Natural killer cell (primary cell): ENCODE data around the gene VBP1. TPM values are rescaled to one million over a fixed set of nuclear protein-coding genes. Genes with fewer than 3 reads are reported as not detected.

Source experiments
- ATAC-seq, 3 donors: fragments of 150-1000 bp in 2 of 3; fragments of 200-7000 bp in 1 of 3; cut with Tn5 transposase; 1 replicate in 1 of 3; 2 replicates in 2 of 3; pipeline ENCODE4 v1.10.0; 2021; ENCODE audit warnings: mild to moderate bottlenecking in 2 of 3, moderate library complexity in 2 of 3
- DNase-seq, 2 donors: peaks; one replicate each; pipeline versions ENCODE4 v3.0.0 to v3.0.0-alpha.2; 2013 to 2021; ENCODE audit warnings: mixed read lengths in 1 of 2
- H3K27ac ChIP-seq: one replicate; pipeline ENCODE4 v1.5.1; 2013; ENCODE audit warnings: mild to moderate bottlenecking, low read length
- H3K27me3 ChIP-seq: one replicate; pipeline ENCODE4 v1.6.1; 2013; ENCODE audit warnings: low read length; ENCODE audit not compliant: control insufficient read depth, insufficient read depth
- H3K36me3 ChIP-seq: one replicate; pipeline ENCODE4 v1.6.1; 2013; ENCODE audit warnings: low read length; ENCODE audit not compliant: control insufficient read depth, insufficient read depth
- H3K4me1 ChIP-seq: one replicate; pipeline ENCODE4 v1.6.1; 2013; ENCODE audit warnings: low read length; ENCODE audit not compliant: control insufficient read depth, insufficient read depth
- H3K4me3 ChIP-seq: one replicate; pipeline ENCODE4 v1.5.1; 2013; ENCODE audit warnings: low read length
- H3K9me3 ChIP-seq: one replicate; pipeline ENCODE4 v1.6.1; 2013; ENCODE audit warnings: low read length; ENCODE audit not compliant: control insufficient read depth, insufficient read depth
- H3K27ac Mint-ChIP-seq, 2 donors: one replicate each; pipeline ENCODE4 v1.8.0; 2022; ENCODE audit warnings: mild to moderate bottlenecking in 2 of 2, mixed read lengths in 2 of 2, moderate library complexity in 1 of 2
- H3K27me3 Mint-ChIP-seq, 2 donors: one replicate each; pipeline ENCODE4 v1.8.0; 2022; ENCODE audit warnings: low read depth in 2 of 2, mixed read lengths in 2 of 2
- H3K36me3 Mint-ChIP-seq: one replicate; pipeline ENCODE4 v1.8.0; 2022; ENCODE audit warnings: mixed read lengths
- H3K4me1 Mint-ChIP-seq, 2 donors: one replicate each; pipeline ENCODE4 v1.8.0; 2022; ENCODE audit warnings: mixed read lengths in 2 of 2
- H3K4me3 Mint-ChIP-seq: one replicate; pipeline ENCODE4 v1.8.0; 2022; ENCODE audit warnings: mild to moderate bottlenecking, moderate library complexity, mixed read lengths
- H3K9me3 Mint-ChIP-seq, 2 donors: one replicate each; pipeline ENCODE4 v1.8.0; 2022; ENCODE audit warnings: mixed read lengths in 2 of 2
- CTCF ChIP-seq: fragments of 200-600 bp; IDR thresholded peaks from one replicate; pipeline ENCODE4 v1.8.0; 2022; ENCODE audit warnings: antibody characterized with exemption
- WGBS: methylation state at CpG from one replicate; pipeline ENCODE4 v1.1.7; 2013; ENCODE audit warnings: missing lambda C conversion rate; ENCODE audit not compliant: insufficient coverage; 5-methylcytosine and 5-hydroxymethylcytosine counted together
- intact Hi-C: fragments of 100-400 bp; cut with micrococcal nuclease; formaldehyde crosslinking; loops from one replicate; pipeline ENCODE4 v1.14.2; 2022
- total RNA-seq, 4 donors: library from RNA; stranded (reverse); fragments of 120-200 nt in 1 of 4; gene quantifications; one replicate each; pipeline versions ENCODE4 v1.2.3 to v1.2.4, GENCODE V29; 2013 to 2022

VBP1 gene
- total RNA-seq, 3 donors from 2014 or later (not counting 1 experiment from before 2014, with no cell fraction given), result 18.7 to 24.6 (median 19.9) TPM

- Mint-ChIP-seq H3K27me3 (peaks cover 3 to 7% of the 10 kb centered on the region in 2 donors), H3K9me3 (peaks cover 3% of the 10 kb centered on the region in 2 donors), H3K27ac (no peak overlapping the region), H3K4me3 (no peak overlapping the region), H3K4me1 (no peaks in the 10 kb centered on the region), H3K36me3 (peaks cover 8% of the 10 kb centered on the region)
- no peak for TF ChIP-seq CTCF
- Histone ChIP-seq H3K9me3 (no peaks in the 10 kb centered on the region), H3K4me3 (no peak overlapping the region), H3K4me1 (no peaks in the 10 kb centered on the region), H3K27ac (no peak overlapping the region), H3K36me3 (no peaks in the 10 kb centered on the region), H3K27me3 (no peaks in the 10 kb centered on the region)
- DNase-seq (no peak), ATAC-seq (no peak)
- WGBS, result no CpG with 5 or more reads among the region's 1 CpG
- intact Hi-C loops, result no loop called here
Observed at GRCh38 chrX:155270969-155271368, 54.7 kb downstream of the VBP1 start.

- Mint-ChIP-seq H3K36me3 (no peaks in the 10 kb centered on the region), H3K9me3 (no peaks in the 10 kb centered on the region), H3K4me3 (no peak overlapping the region), H3K27me3 (peaks cover 0 to 3% of the 10 kb centered on the region in 2 donors), H3K4me1 (no peaks in the 10 kb centered on the region), H3K27ac (no peak overlapping the region)
- WGBS, result 80% methylated on average over 1 of the region's 1 CpG
- no peak for TF ChIP-seq CTCF
- Histone ChIP-seq H3K36me3 (no peaks in the 10 kb centered on the region), H3K27ac (no peak overlapping the region), H3K9me3 (no peaks in the 10 kb centered on the region), H3K27me3 (no peaks in the 10 kb centered on the region), H3K4me3 (no peak overlapping the region), H3K4me1 (no peaks in the 10 kb centered on the region)
- DNase-seq, result peak in 1 of 2 donors; percentile 6
- intact Hi-C loops, result no loop called here
- no peak for ATAC-seq
Observed at GRCh38 chrX:155279873-155280272, 63.6 kb downstream of the VBP1 start.

Other genes starting within 250 kb of the VBP1 start
- 1 to 10 TPM; 1.4 to 4.6 (median 2.8) TPM for gene F8, start 193.7 kb upstream of the VBP1 start, total RNA-seq
- 10 to 100 TPM; 49.7 to 52.9 (median 52.1) TPM for gene FUNDC2, start 189.6 kb upstream of the VBP1 start, total RNA-seq
- gene CMC4, start 145.3 kb upstream of the VBP1 start, total RNA-seq, result 1 to 10 TPM; 2.7 to 9.2 (median 5.2) TPM
- 10 to 100 TPM; 12.1 to 17.3 (median 14.0) TPM for gene MTCP1, start 145.3 kb upstream of the VBP1 start, total RNA-seq
- 10 to 100 TPM; 15.0 to 20.8 (median 17.9) TPM for gene BRCC3, start 145.0 kb upstream of the VBP1 start, total RNA-seq
- gene RAB39B, start 48.0 kb downstream of the VBP1 start, total RNA-seq, result 1 to 10 TPM; 4.7 to 6.6 (median 6.3) TPM
- 1 to 10 TPM in 1 of 3 donors, under 1 TPM in 2; 0.20 to 2.2 (median 0.75) TPM for gene CLIC2, start 118.2 kb downstream of the VBP1 start, total RNA-seq
- not detected for gene F8A2, start 165.6 kb downstream of the VBP1 start, total RNA-seq
- gene F8A3, start 242.2 kb downstream of the VBP1 start, total RNA-seq, result 10 to 100 TPM in 2 of 3 donors, 1 to 10 TPM in 1; 7.1 to 33.8 (median 15.6) TPM